GM06990 (cell line): ENCODE results near the gene RPUSD4.
"Not testable (repeated sequence)": the region's sequence is repeated elsewhere in the genome, so short reads cannot be mapped to it uniquely, and the experiment has no call there.

Experiments used
- DNase-seq: peaks from one replicate; pipeline ENCODE4 v3.0.0-alpha.2; 2011; ENCODE audit not compliant: insufficient read length; ENCODE audit errors: extremely low read depth
- H3K27me3 ChIP-seq: replicated peaks from 2 replicates; pipeline ENCODE4 v1.6.0; 2011; ENCODE audit warnings: low read length; ENCODE audit not compliant: control insufficient read depth, insufficient read depth
- H3K36me3 ChIP-seq: 2 replicates; pipeline ENCODE4 v1.5.1; 2011; ENCODE audit warnings: low read length; ENCODE audit not compliant: control insufficient read depth, insufficient read depth
- H3K4me3 ChIP-seq: replicated peaks from 2 replicates; pipeline ENCODE4 v1.5.1; 2011; ENCODE audit warnings: low read depth, mild to moderate bottlenecking, control low read depth, low read length
- CTCF ChIP-seq: IDR thresholded peaks from 2 replicates; pipeline ENCODE4 v1.5.1; 2011; ENCODE audit warnings: low read length, control low read depth, mild to moderate bottlenecking, inconsistent platforms; ENCODE audit not compliant: insufficient read depth, poor library complexity, severe bottlenecking

The RPUSD4 gene

GRCh38 chr11:126211236-126212088 lies at the start of gene RPUSD4, which contains the start of gene FAM118B:
Gene RPUSD4 (minus strand): TSS chr11:126211650. CDS start chr11:126211638, 12 bp downstream.
Gene FAM118B (plus strand): TSS chr11:126211782. CDS start chr11:126235002, 23,220 bp downstream.
- H3K4me3 ChIP-seq: peak within 1 kb of the TSS; percentile 97
- TF ChIP-seq CTCF: peak; percentile 11
- H3K27me3 ChIP-seq: no peaks in the 10 kb centered on the region
- peaks cover 2% of the 10 kb centered on the region for H3K36me3 ChIP-seq
- peak; percentile 98 for DNase-seq

- Histone ChIP-seq H3K4me3 (no peak overlapping the region), H3K27me3 (no peaks in the 10 kb centered on the region), H3K36me3 (peaks cover 7% of the 10 kb centered on the region)
- DNase-seq: no peak
- TF ChIP-seq CTCF: no peak
Observed at GRCh38 chr11:126257764-126258163, 46.3 kb upstream of the RPUSD4 start.

- H3K36me3 ChIP-seq: peaks cover 8% of the 10 kb centered on the region
- DNase-seq: no peak
Observed at GRCh38 chr11:126257144-126257543, 45.7 kb upstream of the RPUSD4 start.

GRCh38 chr11:126256216-126256615 lies 44.8 kb upstream of the RPUSD4 start:
- H3K27me3 ChIP-seq: no peaks in the 10 kb centered on the region
- DNase-seq: no peak
- no peak for TF ChIP-seq CTCF
- H3K36me3 ChIP-seq: peaks cover 6% of the 10 kb centered on the region
- H3K4me3 ChIP-seq: no peak overlapping the region

More at GRCh38 chr11:126257144-126257543, 45.7 kb upstream of the RPUSD4 start:
- TF ChIP-seq CTCF: no peak
- Histone ChIP-seq H3K4me3 (no peak overlapping the region), H3K27me3 (no peaks in the 10 kb centered on the region)

GRCh38 chr11:126255507-126255906 lies 44.1 kb upstream of the RPUSD4 start:
- not testable (repeated sequence) for DNase-seq, H3K36me3 ChIP-seq, H3K4me3 ChIP-seq, H3K27me3 ChIP-seq

- DNase-seq: no peak
- peaks cover 6% of the 10 kb centered on the region for H3K36me3 ChIP-seq
- no peaks in the 10 kb centered on the region for H3K27me3 ChIP-seq
- TF ChIP-seq CTCF: no peak
- no peak overlapping the region for H3K4me3 ChIP-seq
Observed at GRCh38 chr11:126254819-126255218, 43.4 kb upstream of the RPUSD4 start.
